ENCODE data around the gene DNMT3A. TPM values are rescaled to one million over a fixed set of nuclear protein-coding genes. Genes with fewer than 3 reads are reported as not detected.

Gene DNMT3A
- polyA plus RNA-seq, 3 donors = 77.2 to 91.0 (median 86.6) TPM

GRCh38 chr2:25298776-25299431 is 42.8 kb downstream of the DNMT3A start:
- no peak for DNase-seq (ENCODE audit: extremely low read depth in 1 of 11, low read depth in 9 of 11, low spot score in 4 of 11)

GRCh38 chr2:25297738-25298137 is 44.0 kb downstream of the DNMT3A start:
- no peak for DNase-seq (ENCODE audit: extremely low read depth in 1 of 11, low read depth in 9 of 11, low spot score in 4 of 11)

- DNase-seq (ENCODE audit: extremely low read depth in 1 of 11, low read depth in 9 of 11, low spot score in 4 of 11) = no peak
These were observed 46.1 kb downstream of the DNMT3A start for GRCh38 chr2:25295621-25296020.

DNA sequence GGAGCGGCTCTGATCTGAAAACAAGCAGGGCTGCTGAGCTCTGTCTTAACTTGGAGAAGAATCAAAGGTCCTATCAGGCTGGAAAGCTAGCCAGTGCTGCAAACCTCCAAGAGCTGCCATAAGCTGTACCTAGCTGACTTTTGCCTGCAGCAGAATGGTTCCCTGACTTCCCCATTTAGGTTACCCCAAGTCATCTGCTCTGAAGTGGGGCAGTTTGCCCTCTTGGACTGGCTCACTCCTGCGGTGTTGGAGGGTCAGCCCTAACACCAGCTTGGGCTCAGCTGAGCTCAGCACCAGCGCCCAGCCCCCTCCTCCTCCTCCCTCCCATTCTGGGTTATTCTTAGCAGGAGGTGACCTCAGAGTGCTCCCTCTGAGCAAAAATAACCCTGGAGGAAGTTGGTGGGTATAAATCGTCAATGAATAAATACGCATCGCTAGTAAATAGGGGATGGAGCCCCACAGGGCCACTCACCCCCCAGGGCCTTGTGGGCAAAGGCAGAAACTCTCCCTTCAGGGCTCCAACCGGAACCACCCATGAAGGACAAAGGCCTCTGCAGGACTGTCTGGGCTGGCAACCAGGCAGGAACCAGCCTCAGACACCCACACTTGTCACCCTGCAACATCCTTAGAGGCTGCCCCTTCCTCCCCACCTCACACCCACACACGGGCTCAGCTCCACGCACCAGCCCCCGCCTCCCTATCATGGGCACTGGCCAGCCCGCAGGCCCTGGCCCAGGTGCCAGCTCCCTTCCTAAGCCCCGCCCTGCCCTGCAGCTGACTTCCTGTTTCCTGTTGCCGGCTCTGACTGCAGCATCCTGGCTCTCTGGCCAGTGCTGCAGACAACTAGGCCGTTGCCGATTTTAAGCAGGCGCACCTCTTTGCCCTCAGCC is 46.9 kb downstream of the DNMT3A start:
- DNase-seq (ENCODE audit: extremely low read depth in 1 of 11, low read depth in 9 of 11, low spot score in 4 of 11) = no peak

DNA sequence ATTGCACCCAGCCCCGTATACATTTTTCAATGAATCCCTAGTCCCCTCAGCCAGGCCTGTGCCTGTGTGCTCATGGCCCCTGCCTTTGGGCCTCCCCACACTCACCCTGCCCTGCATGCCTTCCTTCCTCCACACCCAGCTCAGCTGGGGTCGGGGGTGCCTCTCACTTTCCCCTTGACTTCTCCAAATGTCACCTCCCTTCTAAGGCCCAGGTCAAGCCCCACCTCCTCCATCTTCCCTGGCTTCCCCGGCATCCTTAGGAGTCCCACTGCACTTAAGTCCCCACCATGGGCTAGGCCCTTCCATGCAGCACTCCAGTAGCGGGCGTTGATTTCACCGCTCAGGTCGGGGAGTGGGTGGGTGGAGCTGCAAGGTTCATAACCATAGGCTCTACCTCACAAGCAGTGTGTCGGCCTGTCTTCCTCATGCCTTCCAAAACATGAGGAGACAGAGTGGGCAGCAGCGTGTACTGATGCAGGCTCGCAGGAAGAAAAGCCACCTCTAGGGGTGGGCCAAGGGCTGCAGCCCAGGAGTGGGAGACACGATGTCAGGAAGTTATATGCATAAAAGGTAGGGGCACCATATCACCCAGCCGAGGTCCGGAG is 47.7 kb downstream of the DNMT3A start:
- no peak for DNase-seq (ENCODE audit: extremely low read depth in 1 of 11, low read depth in 9 of 11, low spot score in 4 of 11)

DNA sequence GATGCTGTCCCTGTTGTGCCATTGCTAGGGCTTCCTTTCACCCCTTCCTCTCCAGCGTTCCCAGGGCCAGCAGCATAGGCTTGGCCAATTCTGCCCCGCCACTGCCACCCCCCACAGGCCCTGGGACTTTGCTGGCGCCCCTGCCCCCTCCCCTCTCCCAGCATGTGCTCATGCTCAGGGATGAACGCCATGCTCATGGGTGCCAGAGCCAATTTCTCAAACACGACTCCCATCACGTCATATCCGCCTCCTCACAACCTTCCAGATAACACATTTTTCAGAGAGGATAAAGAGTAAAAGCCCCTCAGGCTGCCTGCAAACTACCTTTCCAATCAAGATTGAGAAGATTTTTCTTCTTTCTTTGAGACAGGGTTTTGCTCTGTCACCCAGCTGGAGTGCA is 48.6 kb downstream of the DNMT3A start:
- DNase-seq (ENCODE audit: extremely low read depth in 1 of 11, low read depth in 9 of 11, low spot score in 4 of 11) = no peak

DNA sequence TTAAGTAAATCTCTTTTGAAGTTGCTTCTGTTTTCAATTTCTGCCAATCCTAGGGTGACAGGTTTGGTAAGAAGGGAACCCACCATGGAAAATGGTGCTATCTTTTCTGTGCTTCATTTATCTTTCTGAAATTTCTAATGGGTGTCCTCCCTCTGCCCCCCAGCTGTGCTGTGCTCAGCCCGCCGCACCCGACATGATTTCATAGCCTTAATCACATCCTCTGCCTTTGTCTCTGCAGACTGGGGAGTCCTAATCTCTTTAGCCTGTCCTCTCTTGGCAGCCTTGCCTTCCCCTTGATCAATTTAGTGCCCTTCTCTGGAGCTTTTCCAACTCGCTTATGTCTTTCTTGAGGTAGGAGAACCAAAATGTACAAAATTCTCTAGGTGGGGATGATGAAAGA is 49.3 kb downstream of the DNMT3A start:
- no peak for DNase-seq (ENCODE audit: extremely low read depth in 1 of 11, low read depth in 9 of 11, low spot score in 4 of 11)

GRCh38 chr2:25290811-25291495 is 50.8 kb downstream of the DNMT3A start:
- DNase-seq (ENCODE audit: extremely low read depth in 1 of 11, low read depth in 9 of 11, low spot score in 4 of 11) = no peak

- DNase-seq (ENCODE audit: extremely low read depth in 1 of 11, low read depth in 9 of 11, low spot score in 4 of 11) = no peak
These were observed 54.8 kb downstream of the DNMT3A start for GRCh38 chr2:25286723-25287483.

DNA sequence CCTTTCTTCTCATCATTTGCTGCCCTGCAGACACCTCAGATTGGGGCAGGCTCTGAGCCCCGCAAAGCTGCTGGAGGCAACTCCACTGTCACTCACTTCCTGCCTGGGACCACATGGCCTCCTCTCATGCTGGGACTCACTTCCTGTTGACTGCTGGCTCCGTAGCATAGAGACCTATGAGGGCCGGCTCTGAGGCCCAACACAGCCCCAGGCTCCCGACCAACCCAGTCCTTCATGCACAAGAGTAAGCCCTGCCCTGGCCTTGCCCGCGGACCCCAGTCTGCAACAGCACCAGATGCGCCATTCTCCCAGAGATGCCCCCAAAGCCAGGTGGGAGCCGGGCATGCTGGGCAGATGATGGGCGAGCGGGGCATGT is 55.7 kb downstream of the DNMT3A start:
- no peak for DNase-seq (ENCODE audit: extremely low read depth in 1 of 11, low read depth in 9 of 11, low spot score in 4 of 11)

- no peak for DNase-seq (ENCODE audit: extremely low read depth in 1 of 11, low read depth in 9 of 11, low spot score in 4 of 11)
These were observed 56.3 kb downstream of the DNMT3A start for GRCh38 chr2:25285265-25286024.

- DNase-seq (ENCODE audit: extremely low read depth in 1 of 11, low read depth in 9 of 11, low spot score in 4 of 11) = no peak
These were observed 57.0 kb downstream of the DNMT3A start for GRCh38 chr2:25284756-25285155.

GRCh38 chr2:25283921-25284320 is 57.8 kb downstream of the DNMT3A start:
- DNase-seq (ENCODE audit: extremely low read depth in 1 of 11, low read depth in 9 of 11, low spot score in 4 of 11) = no peak

DNA sequence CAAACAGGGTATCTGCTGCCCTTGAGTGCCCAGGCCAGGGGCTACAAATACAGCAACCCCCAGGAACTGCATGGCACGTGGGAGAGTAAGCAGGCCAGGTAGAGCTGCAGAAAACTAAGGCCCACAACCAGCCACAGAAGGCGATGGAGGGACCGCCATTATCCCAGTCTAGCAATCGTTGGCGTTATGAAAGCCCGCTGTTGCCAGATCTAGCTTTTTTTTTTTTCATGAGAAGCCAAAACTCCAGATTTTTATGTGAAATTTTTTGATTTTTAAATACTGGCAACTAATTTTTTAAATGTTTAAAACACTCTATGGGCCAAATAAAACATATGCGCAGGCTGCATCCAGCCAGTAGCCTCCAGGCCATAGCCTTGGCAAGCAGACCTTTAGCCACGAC is 59.8 kb downstream of the DNMT3A start:
- no peak for DNase-seq (ENCODE audit: extremely low read depth in 1 of 11, low read depth in 9 of 11, low spot score in 4 of 11)

GRCh38 chr2:25281522-25281921 is 60.2 kb downstream of the DNMT3A start:
- no peak for DNase-seq (ENCODE audit: extremely low read depth in 1 of 11, low read depth in 9 of 11, low spot score in 4 of 11)

DNA sequence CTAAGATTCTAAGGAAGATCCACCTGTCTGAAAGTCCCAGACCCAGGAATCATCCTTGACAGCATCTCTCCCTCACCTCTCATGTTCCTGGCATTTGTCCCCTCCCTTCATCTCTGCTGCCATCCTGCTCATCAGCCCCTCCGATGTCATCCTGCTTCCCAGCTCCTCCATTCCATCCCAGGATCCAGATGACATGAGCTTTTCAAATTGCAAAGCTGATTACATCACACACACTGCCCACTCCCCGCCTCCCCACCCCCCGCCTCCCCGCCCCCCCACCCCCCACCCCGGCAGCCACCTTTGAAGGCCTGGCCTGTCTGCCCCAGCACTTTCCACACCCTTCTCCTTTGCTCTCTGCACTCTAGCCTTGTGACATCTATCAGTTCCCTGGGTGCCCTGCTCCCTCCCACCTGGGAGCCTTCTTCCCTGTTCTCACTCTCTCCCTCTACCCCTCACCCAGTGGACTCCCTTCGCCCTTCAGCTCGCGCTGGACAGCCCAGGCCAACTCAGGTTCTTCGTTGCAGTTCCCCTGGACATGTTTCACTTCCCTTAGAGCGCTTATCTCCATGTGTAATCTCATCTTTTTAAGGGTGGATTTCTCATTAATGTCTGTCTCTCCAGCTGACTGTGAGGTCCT is 61.6 kb downstream of the DNMT3A start:
- DNase-seq (ENCODE audit: extremely low read depth in 1 of 11, low read depth in 9 of 11, low spot score in 4 of 11) = no peak

- no peak for DNase-seq (ENCODE audit: extremely low read depth in 1 of 11, low read depth in 9 of 11, low spot score in 4 of 11)
These were observed 62.6 kb downstream of the DNMT3A start for GRCh38 chr2:25279091-25279651.
